NCI-H2196 (cell line): ENCODE results near the gene ANO2.

Experiments
- DNase-seq: peaks from one replicate; lab custom pipeline; 2025; ENCODE audit not compliant: unreplicated experiment; lab: John Stamatoyannopoulos, UW

The ANO2 gene

DNA sequence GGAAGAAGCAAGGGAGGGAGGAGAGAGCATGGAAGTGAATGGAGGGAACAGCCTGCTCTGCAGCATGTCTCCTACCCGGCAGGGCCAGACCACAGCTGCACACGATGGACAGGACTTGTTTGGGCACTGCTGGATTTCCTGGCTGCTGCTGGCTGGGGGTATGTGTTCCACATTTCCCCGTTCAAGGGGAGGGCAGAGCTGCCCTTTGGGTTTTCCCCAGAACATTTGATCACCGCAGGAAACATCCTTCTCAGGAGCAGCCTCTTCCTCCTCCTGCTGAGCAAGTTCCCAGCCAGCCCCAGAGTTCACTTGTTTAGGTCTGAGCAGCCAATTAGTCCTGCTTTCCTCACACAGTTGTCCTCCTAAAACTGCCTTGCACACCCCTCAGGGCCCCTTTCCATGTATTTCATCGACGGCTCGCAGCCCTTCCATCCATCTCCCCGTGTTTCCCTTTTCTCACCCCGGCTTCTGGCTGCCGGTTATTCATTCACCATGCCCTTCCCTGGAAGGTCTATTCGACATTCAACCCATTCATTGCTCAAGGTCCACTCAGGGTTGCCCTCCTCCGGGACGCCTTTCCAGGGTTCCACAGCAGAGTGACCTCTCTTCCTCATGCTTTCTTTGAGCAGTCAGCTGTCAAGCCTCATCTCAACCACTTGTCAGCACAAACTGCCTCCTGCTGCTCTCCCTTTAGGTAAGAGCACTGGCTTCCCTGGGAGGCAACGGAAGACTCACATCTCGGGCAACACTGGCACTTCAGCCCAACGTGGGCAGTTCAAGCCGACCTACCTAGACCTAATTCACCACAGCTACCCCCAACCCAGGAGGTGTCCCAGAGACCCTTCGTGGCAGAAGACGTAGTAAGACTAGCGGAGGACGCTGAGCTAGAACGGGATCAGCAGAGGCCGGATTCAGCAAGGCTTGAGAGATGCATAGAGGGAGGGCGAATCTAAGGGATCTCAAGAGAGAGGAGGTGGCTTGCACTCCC lies 20.1 kb upstream of the ANO2 start:
- no peak for DNase-seq

DNA sequence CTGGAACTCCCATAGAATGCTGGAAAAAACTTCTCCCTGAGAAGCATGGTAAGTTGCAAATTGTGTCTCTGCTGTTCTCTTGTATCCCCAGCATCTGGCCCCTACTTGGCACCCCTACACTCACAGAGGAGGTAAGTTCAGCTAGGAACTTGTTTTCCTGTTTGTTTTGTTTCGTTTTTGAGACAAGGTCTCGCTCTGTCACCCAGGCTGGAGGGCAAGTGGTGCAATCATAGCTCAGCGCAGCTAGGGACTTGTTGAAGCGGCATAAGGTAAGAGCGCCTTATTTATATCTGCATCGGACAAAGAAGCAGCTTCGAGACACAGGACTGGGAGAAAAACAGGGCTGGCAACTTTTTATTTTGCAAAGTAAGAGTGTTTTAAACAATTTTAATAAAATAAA lies 18.5 kb upstream of the ANO2 start:
- no peak for DNase-seq

GRCh38 chr12:5960783-5961182 lies 15.7 kb upstream of the ANO2 start:
- no peak for DNase-seq

GRCh38 chr12:5956987-5957386 lies 11.9 kb upstream of the ANO2 start:
- DNase-seq = no peak

DNA sequence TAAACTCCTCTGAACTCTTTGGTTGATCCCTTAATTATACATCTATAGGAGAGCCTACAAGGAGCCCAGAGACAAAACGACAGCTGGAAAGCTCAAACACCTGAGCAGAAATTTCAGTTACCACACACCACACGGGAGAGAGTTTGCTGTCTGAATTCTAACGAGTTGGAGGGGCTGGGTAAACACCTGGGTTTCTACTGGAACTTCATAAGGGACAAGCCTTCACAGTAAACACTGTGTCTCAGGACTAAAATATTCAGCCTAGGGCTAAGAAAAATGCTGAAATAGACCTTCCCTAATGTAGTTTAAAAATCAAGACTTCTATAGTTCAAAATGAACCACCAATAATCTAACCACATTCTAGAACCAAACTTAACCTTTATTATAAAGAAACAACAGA lies 9.6 kb upstream of the ANO2 start:
- DNase-seq = no peak

GRCh38 chr12:5953835-5954586 lies 9.0 kb upstream of the ANO2 start:
- DNase-seq = no peak

GRCh38 chr12:5952031-5952430 lies 7.0 kb upstream of the ANO2 start:
- DNase-seq = no peak

DNA sequence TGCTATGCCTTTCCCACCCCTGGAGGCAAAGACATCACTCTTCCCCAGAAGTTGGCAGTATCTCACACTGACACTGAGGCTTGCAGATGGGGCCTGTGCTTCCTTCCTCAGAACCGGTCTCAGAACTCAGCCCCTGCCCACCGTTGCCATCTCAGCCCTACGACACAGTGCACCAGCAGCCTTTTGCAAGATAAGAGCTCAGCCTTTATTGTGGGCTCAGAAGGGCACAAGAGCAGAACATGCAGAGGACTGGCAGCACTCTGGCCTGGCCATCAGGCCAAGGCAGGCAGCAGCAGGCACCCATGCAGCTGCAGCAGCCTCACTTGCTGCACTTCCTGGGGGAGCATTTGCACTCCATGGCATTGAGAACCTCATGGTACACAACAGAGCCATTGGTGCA lies 3.6 kb upstream of the ANO2 start:
- DNase-seq = no peak

DNA sequence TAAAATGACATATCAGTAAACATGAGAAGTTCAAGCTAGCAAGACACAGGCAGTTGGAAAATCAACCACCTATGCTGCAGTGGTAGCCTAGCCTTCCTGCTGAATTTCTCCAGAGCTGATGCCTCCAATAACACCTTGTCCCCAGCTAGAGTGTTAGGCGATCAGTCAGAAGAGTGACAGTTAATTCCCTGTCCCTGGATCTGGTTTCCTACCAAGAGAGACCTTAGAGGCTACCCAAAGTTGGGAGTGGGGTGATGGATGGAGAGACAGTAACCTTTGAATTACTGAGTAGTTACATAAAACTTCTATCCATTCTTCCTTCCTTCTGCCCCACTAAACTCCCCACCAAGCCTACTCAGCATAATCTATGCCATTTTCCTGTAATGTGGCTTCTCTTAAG lies 1.9 kb upstream of the ANO2 start:
- DNase-seq = no peak

DNA sequence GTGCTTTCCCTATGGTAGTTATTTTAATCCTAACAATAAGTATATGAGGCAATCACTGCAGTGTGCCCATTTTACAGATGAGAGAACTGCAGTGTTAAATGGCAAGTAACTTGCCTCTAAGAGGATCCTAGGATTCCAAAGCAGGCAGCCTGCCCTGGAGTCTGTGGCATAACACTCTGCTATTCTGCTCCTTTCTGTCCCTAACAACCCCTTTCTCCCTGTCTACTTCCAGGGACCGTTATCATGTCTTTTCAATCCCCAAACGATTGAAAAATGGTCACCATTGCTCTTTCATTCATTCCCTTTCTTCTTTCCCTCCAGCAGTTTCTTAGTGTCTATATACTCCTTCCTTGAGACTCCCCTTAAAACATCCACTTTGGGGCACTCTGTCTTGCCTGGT lies 1.3 kb upstream of the ANO2 start:
- DNase-seq = no peak

DNA sequence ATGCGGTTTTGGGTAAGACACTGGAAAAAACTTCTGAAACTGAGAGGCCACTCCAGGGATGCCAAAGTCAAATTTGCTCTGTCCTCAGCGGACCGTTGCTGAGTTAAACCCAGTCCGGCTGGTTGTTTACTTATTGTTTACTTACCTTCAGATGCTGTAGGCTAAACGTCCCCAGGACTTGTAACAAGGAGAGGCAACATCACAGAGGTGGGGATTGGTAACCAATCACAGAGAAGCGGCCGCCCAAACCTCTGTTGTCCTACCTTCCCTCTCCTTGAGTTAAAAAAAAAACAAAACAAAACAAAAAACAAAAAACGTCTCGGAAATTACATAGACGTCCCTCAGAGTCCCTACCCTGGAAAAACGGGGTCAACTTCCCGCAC lies 380 bp downstream of the ANO2 start:
- DNase-seq = no peak

- no peak for DNase-seq
Measured at GRCh38 chr12:5944053-5944452, 1.0 kb downstream of the ANO2 start.

DNA sequence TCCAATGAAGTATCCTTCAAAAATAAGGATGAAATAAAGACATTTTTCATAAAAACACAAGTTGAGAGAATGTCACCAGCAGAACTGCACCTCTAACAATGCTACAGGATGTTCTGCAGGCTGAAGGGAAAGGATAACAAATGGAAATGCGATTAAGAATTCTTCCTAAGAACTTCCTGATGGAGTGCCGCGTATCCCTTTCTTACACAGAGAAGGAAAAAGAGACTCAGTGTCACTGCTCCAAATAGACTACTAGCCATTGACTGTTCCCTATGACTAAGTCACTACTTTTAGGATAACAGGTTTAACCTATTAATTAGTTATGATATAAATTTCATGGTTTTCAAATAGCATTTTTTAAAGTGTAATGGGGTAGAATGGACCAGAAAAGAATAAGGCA lies 3.2 kb downstream of the ANO2 start:
- no peak for DNase-seq

DNA sequence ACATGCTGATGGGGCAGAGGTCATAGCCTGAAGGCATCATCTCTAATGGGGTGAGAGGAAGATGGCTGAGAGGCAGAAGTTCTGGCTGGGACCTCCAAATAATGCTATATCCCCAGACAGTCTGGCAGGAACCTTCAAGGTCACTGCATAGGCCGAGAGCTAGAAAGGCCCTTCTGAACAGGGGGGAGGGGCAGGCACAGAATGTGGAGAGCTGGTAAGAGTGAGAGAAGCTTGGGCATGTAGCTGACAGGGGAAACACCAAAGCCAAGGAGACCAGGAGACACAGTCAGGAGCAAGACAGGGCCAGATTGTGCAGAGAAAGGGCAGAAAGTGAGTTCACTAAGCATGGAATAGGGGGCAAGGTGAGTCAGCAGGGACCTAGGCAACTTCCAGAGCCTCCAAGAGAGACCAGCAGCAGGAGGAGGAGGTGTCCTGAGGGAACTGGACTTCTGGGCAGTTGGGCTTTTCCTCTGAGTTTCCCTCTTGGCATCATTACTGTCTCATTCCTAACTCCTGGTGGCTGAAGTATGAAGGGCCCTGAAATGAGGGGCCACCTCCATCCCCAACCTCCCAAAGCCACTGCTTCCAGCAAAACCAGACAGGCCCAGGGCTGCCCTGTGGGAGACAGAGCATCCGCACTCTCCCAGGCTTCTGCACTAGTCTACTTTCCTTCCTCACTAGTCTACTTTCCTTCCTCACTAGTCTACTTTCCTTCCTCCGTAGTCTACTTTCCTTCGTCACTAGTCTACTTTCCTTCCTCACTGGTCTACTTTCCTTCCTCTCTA lies 17.1 kb downstream of the ANO2 start:
- DNase-seq = no peak

GRCh38 chr12:5925646-5926045 lies 19.4 kb downstream of the ANO2 start:
- no peak for DNase-seq

- DNase-seq = no peak
Measured at GRCh38 chr12:5924342-5924741, 20.7 kb downstream of the ANO2 start.

DNA sequence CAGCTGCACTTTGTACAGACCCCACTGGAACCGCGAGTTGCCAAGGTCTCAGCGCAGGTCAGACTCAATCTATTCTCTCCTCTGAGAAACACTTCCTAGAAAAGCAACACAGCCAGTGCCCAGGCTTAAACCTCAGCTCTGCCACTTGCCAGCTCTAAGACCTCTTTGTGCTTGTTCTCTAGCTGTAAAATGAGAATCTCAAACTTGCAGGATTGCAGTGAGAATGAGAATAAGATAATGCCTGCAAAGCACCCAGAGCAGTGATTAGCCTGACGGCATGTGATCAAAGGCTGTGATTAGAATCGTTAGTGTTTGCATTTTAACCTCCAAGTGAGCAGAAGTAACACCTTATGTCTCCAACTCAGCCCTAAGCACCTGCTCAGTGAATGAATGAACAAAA lies 21.3 kb downstream of the ANO2 start:
- no peak for DNase-seq

GRCh38 chr12:5923043-5923605 lies 21.9 kb downstream of the ANO2 start:
- no peak for DNase-seq

- DNase-seq = no peak
Measured at GRCh38 chr12:5921966-5922899, 22.8 kb downstream of the ANO2 start.
